WERI-Rb-1 (cell line): ENCODE measurements around the gene MRPL39.
"Not testable (repeated sequence)": the region's sequence is repeated elsewhere in the genome, so short reads cannot be mapped to it uniquely, and the experiment has no call there.

Experiments used
- DNase-seq: peaks from one replicate; pipeline ENCODE4 v3.0.0-alpha.2; 2020
- H3K27ac ChIP-seq: fragments of 250-450 bp; sonication (Bioruptor Pico); 2 replicates; pipeline ENCODE4 v1.5.1; 2020; ENCODE audit warnings: mild to moderate bottlenecking, moderate library complexity
- H3K27me3 ChIP-seq: fragments of 250-450 bp; sonication (Bioruptor Pico); 2 replicates; pipeline ENCODE4 v1.5.1; 2021; ENCODE audit warnings: mild to moderate bottlenecking, low read depth, moderate library complexity; ENCODE audit not compliant: insufficient read depth, severe bottlenecking
- H3K36me3 ChIP-seq: fragments of 250-450 bp; sonication (Bioruptor Pico); 2 replicates; pipeline ENCODE4 v1.5.1; 2020; ENCODE audit warnings: mild to moderate bottlenecking, moderate library complexity
- H3K4me3 ChIP-seq: 2 replicates; pipeline ENCODE4 v1.5.1; 2011; ENCODE audit warnings: low read depth, mild to moderate bottlenecking, control low read depth, low read length
- H3K9me3 ChIP-seq: fragments of 250-450 bp; sonication (Bioruptor Pico); 2 replicates; pipeline ENCODE4 v1.5.1; 2021; ENCODE audit warnings: mild to moderate bottlenecking, moderate library complexity; ENCODE audit not compliant: severe bottlenecking
- TF ChIP-seq, protein P1 (sequence below): IDR thresholded peaks from 2 replicates; pipeline ENCODE4 v1.5.1; 2011; ENCODE audit warnings: low read depth, mild to moderate bottlenecking, control low read depth, inconsistent platforms, low read length

The MRPL39 gene

GRCh38 chr21:25637851-25638659 lies 30.8 kb upstream of the MRPL39 start:
- Histone ChIP-seq H3K9me3 (no peaks in the 10 kb centered on the region), H3K27me3 (no peaks in the 10 kb centered on the region), H3K4me3 (no peak overlapping the region), H3K27ac (no peak overlapping the region), H3K36me3 (no peaks in the 10 kb centered on the region)
- TF ChIP-seq, protein P1, sequence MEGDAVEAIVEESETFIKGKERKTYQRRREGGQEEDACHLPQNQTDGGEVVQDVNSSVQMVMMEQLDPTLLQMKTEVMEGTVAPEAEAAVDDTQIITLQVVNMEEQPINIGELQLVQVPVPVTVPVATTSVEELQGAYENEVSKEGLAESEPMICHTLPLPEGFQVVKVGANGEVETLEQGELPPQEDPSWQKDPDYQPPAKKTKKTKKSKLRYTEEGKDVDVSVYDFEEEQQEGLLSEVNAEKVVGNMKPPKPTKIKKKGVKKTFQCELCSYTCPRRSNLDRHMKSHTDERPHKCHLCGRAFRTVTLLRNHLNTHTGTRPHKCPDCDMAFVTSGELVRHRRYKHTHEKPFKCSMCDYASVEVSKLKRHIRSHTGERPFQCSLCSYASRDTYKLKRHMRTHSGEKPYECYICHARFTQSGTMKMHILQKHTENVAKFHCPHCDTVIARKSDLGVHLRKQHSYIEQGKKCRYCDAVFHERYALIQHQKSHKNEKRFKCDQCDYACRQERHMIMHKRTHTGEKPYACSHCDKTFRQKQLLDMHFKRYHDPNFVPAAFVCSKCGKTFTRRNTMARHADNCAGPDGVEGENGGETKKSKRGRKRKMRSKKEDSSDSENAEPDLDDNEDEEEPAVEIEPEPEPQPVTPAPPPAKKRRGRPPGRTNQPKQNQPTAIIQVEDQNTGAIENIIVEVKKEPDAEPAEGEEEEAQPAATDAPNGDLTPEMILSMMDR = no peak
- DNase-seq = no peak

DNA sequence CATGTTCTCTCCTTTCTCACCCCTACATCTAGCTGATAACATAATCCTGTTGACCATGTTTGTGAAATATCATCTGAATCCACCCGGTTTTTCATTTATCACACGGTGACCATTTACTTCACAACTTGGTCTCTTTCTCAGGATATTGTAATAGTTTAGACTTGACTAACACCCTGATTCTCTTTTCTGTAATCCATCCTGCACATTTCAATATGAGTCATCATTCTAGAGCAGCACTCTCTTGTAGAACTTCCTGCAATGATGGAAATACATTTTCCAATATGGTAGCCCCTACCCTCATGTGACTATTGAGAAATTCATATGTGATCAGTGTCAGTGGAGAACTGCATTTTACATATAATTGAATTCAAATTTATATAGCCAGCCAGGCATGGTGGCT lies 29.4 kb upstream of the MRPL39 start:
- TF ChIP-seq, protein P1 = no peak

GRCh38 chr21:25635310-25635709 lies 28.0 kb upstream of the MRPL39 start:
- Histone ChIP-seq H3K27me3 (no peaks in the 10 kb centered on the region), H3K36me3 (no peaks in the 10 kb centered on the region), H3K4me3 (no peak overlapping the region), H3K9me3 (no peaks in the 10 kb centered on the region), H3K27ac (no peak overlapping the region)
- TF ChIP-seq, protein P1 = no peak
- DNase-seq = no peak

More for the DNA sequence above, 29.4 kb upstream of the MRPL39 start:
- Histone ChIP-seq H3K4me3 (no peak overlapping the region), H3K27me3 (no peaks in the 10 kb centered on the region), H3K27ac (no peak overlapping the region), H3K9me3 (no peaks in the 10 kb centered on the region), H3K36me3 (no peaks in the 10 kb centered on the region)
- no peak for DNase-seq

GRCh38 chr21:25632296-25632695 lies 25.0 kb upstream of the MRPL39 start:
- H3K27me3 ChIP-seq = no peaks in the 10 kb centered on the region
- H3K36me3 ChIP-seq = no peaks in the 10 kb centered on the region
- DNase-seq = no peak
- TF ChIP-seq, protein P1 = no peak
- H3K9me3 ChIP-seq = no peaks in the 10 kb centered on the region
- no peak overlapping the region for H3K27ac ChIP-seq
- no peak overlapping the region for H3K4me3 ChIP-seq

- DNase-seq = no peak
- Histone ChIP-seq H3K27ac (no peak overlapping the region), H3K9me3 (no peaks in the 10 kb centered on the region), H3K36me3 (no peaks in the 10 kb centered on the region), H3K27me3 (no peaks in the 10 kb centered on the region), H3K4me3 (no peak overlapping the region)
- TF ChIP-seq, protein P1 = no peak
These were observed 19.5 kb upstream of the MRPL39 start for GRCh38 chr21:25626757-25627156.

- H3K27me3 ChIP-seq, H3K27ac ChIP-seq, H3K36me3 ChIP-seq, H3K9me3 ChIP-seq, H3K4me3 ChIP-seq, DNase-seq: not testable (repeated sequence)
These were observed 18.7 kb upstream of the MRPL39 start for GRCh38 chr21:25625776-25626555.
